GM18499 (cell line): ENCODE data around the gene COL4A1.
"Not testable (repeated sequence)": the region's sequence is repeated elsewhere in the genome, so short reads cannot be mapped to it uniquely, and the experiment has no call there.

Experiments
- ATAC-seq: cut with Tn5 transposase; IDR thresholded peaks from one replicate; pipeline ENCODE4 v1.9.1; 2021; ENCODE audit warnings: moderate number of reproducible peaks; ENCODE audit not compliant: insufficient read depth, unreplicated experiment

The COL4A1 gene

GRCh38 chr13:110127986-110128511, 178.9 kb downstream of the COL4A1 start:
- ATAC-seq, result no peak

- no peak for ATAC-seq
Measured at GRCh38 chr13:110126391-110126961, 180.5 kb downstream of the COL4A1 start.

GRCh38 chr13:110125613-110126272, 181.2 kb downstream of the COL4A1 start:
- ATAC-seq, result no peak

- no peak for ATAC-seq
Measured at GRCh38 chr13:110125157-110125556, 181.8 kb downstream of the COL4A1 start.

GRCh38 chr13:110124201-110124940, 182.6 kb downstream of the COL4A1 start:
- no peak for ATAC-seq

- ATAC-seq, result no peak
Measured at GRCh38 chr13:110123041-110123809, 183.7 kb downstream of the COL4A1 start.

GRCh38 chr13:110121422-110122083, 185.4 kb downstream of the COL4A1 start:
- no peak for ATAC-seq

GRCh38 chr13:110119935-110120905, 186.7 kb downstream of the COL4A1 start:
- ATAC-seq, result no peak

- no peak for ATAC-seq
Measured at GRCh38 chr13:110118106-110118505, 188.9 kb downstream of the COL4A1 start.

- no peak for ATAC-seq
Measured at GRCh38 chr13:110116072-110116487, 190.9 kb downstream of the COL4A1 start.

- no peak for ATAC-seq
Measured at GRCh38 chr13:110115591-110115990, 191.4 kb downstream of the COL4A1 start.

GRCh38 chr13:110114316-110114715, 192.6 kb downstream of the COL4A1 start:
- no peak for ATAC-seq

GRCh38 chr13:110113284-110113764, 193.6 kb downstream of the COL4A1 start:
- no peak for ATAC-seq

- ATAC-seq, result not testable (repeated sequence)
Measured at GRCh38 chr13:110112379-110112778, 194.6 kb downstream of the COL4A1 start.

GRCh38 chr13:110110783-110111182, 196.2 kb downstream of the COL4A1 start:
- ATAC-seq, result no peak

- ATAC-seq, result no peak
Measured at GRCh38 chr13:110109910-110110309, 197.0 kb downstream of the COL4A1 start.

- no peak for ATAC-seq
Measured at GRCh38 chr13:110109140-110109783, 197.7 kb downstream of the COL4A1 start.
